ENCODE results near the gene SAMD14. TPM values are rescaled to one million over a fixed set of nuclear protein-coding genes. Genes with fewer than 3 reads are reported as not detected.

Gene SAMD14
- total RNA-seq, 1 experiment from 2014 or later: 3.4 TPM

GRCh38 chr17:50127697-50128361 lies 2.1 kb downstream of the SAMD14 start:
- no peak overlapping the region for H3K4me3 ChIP-seq (ENCODE audit: low read depth, low read length)
- Mint-ChIP-seq H3K36me3 (ENCODE audit: insufficient read depth, unreplicated experiment) (peaks cover 27% of the 10 kb centered on the region), H3K27ac (ENCODE audit: unreplicated experiment) (no peak overlapping the region), H3K4me3 (ENCODE audit: unreplicated experiment) (no peak overlapping the region), H3K4me1 (ENCODE audit: low read depth, unreplicated experiment) (peaks cover 16% of the 10 kb centered on the region), H3K27me3 (ENCODE audit: insufficient read depth, unreplicated experiment) (no peaks in the 10 kb centered on the region), H3K9me3 (ENCODE audit: unreplicated experiment) (no peaks in the 10 kb centered on the region)
- intact Hi-C loops (cut with micrococcal nuclease; ENCODE audit: unreplicated experiment): no loop called here
- DNase-seq: no peak
- CTCF ChIA-PET: interaction anchor here (0.6 to 1.4 kb wide), 3 partner anchors 11 to 483 kb away, joined by 3 read pairs; no protein-coding TSS in a partner anchor
- POLR2A ChIA-PET: no interaction called here
- no peaks in the 10 kb centered on the region for H3K27me3 ChIP-seq (replicated peaks; ENCODE audit: control insufficient read depth, insufficient read depth, low read length)
- TF ChIP-seq CTCF (IDR thresholded peaks at IDR 0.05; ENCODE audit: insufficient read depth in 1 of 2, low read depth in 1 of 2, low read length in 1 of 2, severe bottlenecking in 1 of 2, unreplicated experiment in 1 of 2): no peak
- peaks cover 24% of the 10 kb centered on the region for H3K4me1 ChIP-seq
- H3K9me3 ChIP-seq: no peaks in the 10 kb centered on the region
- no peaks in the 10 kb centered on the region for H3K36me3 ChIP-seq (ENCODE audit: control insufficient read depth, insufficient read depth, low read length)
- BruUV-seq (replicated peaks): no TSS peak

- Mint-ChIP-seq H3K4me1 (ENCODE audit: low read depth, unreplicated experiment) (peaks cover 12% of the 10 kb centered on the region), H3K27ac (ENCODE audit: unreplicated experiment) (no peak overlapping the region), H3K9me3 (ENCODE audit: unreplicated experiment) (no peaks in the 10 kb centered on the region), H3K27me3 (ENCODE audit: insufficient read depth, unreplicated experiment) (no peaks in the 10 kb centered on the region), H3K4me3 (ENCODE audit: unreplicated experiment) (no peak overlapping the region), H3K36me3 (ENCODE audit: insufficient read depth, unreplicated experiment) (peaks cover 7% of the 10 kb centered on the region)
- ChIA-PET POLR2A (interaction anchor here (0.7 kb wide), 1 partner anchor 135 kb away, joined by 7 read pairs; no protein-coding TSS in a partner anchor), CTCF (interaction anchor here (1.0 to 1.1 kb wide), 2 partner anchors 14 to 173 kb away, joined by 3 read pairs; no protein-coding TSS in a partner anchor)
- Histone ChIP-seq H3K4me3 (ENCODE audit: low read depth, low read length) (no peak overlapping the region), H3K36me3 (ENCODE audit: control insufficient read depth, insufficient read depth, low read length) (no peaks in the 10 kb centered on the region), H3K4me1 (peaks cover 12% of the 10 kb centered on the region), H3K27me3 (replicated peaks; ENCODE audit: control insufficient read depth, insufficient read depth, low read length) (no peaks in the 10 kb centered on the region), H3K9me3 (no peaks in the 10 kb centered on the region)
- intact Hi-C loops (cut with micrococcal nuclease; ENCODE audit: unreplicated experiment): no loop called here
- no peak for DNase-seq
- TF ChIP-seq CTCF (IDR thresholded peaks at IDR 0.05; ENCODE audit: insufficient read depth in 1 of 2, low read depth in 1 of 2, low read length in 1 of 2, severe bottlenecking in 1 of 2, unreplicated experiment in 1 of 2): no peak
- BruUV-seq (replicated peaks): no TSS peak
These were observed 4.5 kb downstream of the SAMD14 start for GRCh38 chr17:50125420-50125997.

- H3K4me3 ChIP-seq (ENCODE audit: low read depth, low read length): no peak overlapping the region
- no TSS peak for BruUV-seq (replicated peaks)
- H3K4me1 ChIP-seq: peaks cover 10% of the 10 kb centered on the region
- no peaks in the 10 kb centered on the region for H3K27me3 ChIP-seq (replicated peaks; ENCODE audit: control insufficient read depth, insufficient read depth, low read length)
- CTCF ChIA-PET: interaction anchor here (0.6 to 2.3 kb wide), 8 partner anchors 9 to 561 kb away, joined by 3 to 11 read pairs (median 5); no protein-coding TSS in a partner anchor
- H3K4me1 Mint-ChIP-seq (ENCODE audit: low read depth, unreplicated experiment): peaks cover 11% of the 10 kb centered on the region
- no peaks in the 10 kb centered on the region for H3K36me3 Mint-ChIP-seq (ENCODE audit: insufficient read depth, unreplicated experiment)
- no peaks in the 10 kb centered on the region for H3K9me3 Mint-ChIP-seq (ENCODE audit: unreplicated experiment)
- POLR2A ChIA-PET: interaction anchor here (0.9 kb wide), 1 partner anchor 241 kb away, joined by 4 read pairs; no protein-coding TSS in a partner anchor
- no peak overlapping the region for H3K4me3 Mint-ChIP-seq (ENCODE audit: unreplicated experiment)
- TF ChIP-seq CTCF (IDR thresholded peaks at IDR 0.05; ENCODE audit: insufficient read depth in 1 of 2, low read depth in 1 of 2, low read length in 1 of 2, severe bottlenecking in 1 of 2, unreplicated experiment in 1 of 2): no peak
- H3K36me3 ChIP-seq (ENCODE audit: control insufficient read depth, insufficient read depth, low read length): no peaks in the 10 kb centered on the region
- no peaks in the 10 kb centered on the region for H3K9me3 ChIP-seq
- intact Hi-C loops (cut with micrococcal nuclease; ENCODE audit: unreplicated experiment): no loop called here
- no peaks in the 10 kb centered on the region for H3K27me3 Mint-ChIP-seq (ENCODE audit: insufficient read depth, unreplicated experiment)
- H3K27ac Mint-ChIP-seq (ENCODE audit: unreplicated experiment): no peak overlapping the region
- DNase-seq: peak; percentile 42 to 48
These were observed 6.2 kb downstream of the SAMD14 start for GRCh38 chr17:50123649-50124349.

Measured in Caco-2 (cell line).